IMR-90 (cell line): ENCODE results near the gene NEXMIF.
"Not testable (repeated sequence)": the region's sequence is repeated elsewhere in the genome, so short reads cannot be mapped to it uniquely, and the experiment has no call there.

Source experiments
- CHD1 ChIP-seq: IDR thresholded peaks from 2 replicates; pipeline ENCODE4 v1.6.1; 2012; ENCODE audit warnings: low read depth, low read length, improper control_type of control experiment
- CTCF ChIP-seq: conservative IDR thresholded peaks from 2 replicates; pipeline ENCODE4 v1.5.1; 2012; ENCODE audit warnings: mild to moderate bottlenecking, low read depth, low read length, improper control_type of control experiment
- POLR2A ChIP-seq: IDR thresholded peaks from 2 replicates; pipeline ENCODE4 v1.6.1; 2012; ENCODE audit warnings: mild to moderate bottlenecking, low read depth, low read length
- RFX5 ChIP-seq: IDR thresholded peaks from 2 replicates; pipeline ENCODE4 v1.8.0; 2012; ENCODE audit warnings: low read depth, mild to moderate bottlenecking, low read length, moderate library complexity

- TF ChIP-seq CTCF, POLR2A, RFX5, CHD1: not testable (repeated sequence)
These were observed 36.7 kb upstream of the NEXMIF start for GRCh38 chrX:74961962-74962361.
